Measurements from ENCODE around the gene RUNX2. TPM values are rescaled to one million over a fixed set of nuclear protein-coding genes. Genes with fewer than 3 reads are reported as not detected.

Gene RUNX2
- total and polyA plus RNA-seq, 2 of the 8 experiments (the other 6 are each of a cell fraction or from before 2014, with no cell fraction given): 0.26 to 1.2 TPM

DNA sequence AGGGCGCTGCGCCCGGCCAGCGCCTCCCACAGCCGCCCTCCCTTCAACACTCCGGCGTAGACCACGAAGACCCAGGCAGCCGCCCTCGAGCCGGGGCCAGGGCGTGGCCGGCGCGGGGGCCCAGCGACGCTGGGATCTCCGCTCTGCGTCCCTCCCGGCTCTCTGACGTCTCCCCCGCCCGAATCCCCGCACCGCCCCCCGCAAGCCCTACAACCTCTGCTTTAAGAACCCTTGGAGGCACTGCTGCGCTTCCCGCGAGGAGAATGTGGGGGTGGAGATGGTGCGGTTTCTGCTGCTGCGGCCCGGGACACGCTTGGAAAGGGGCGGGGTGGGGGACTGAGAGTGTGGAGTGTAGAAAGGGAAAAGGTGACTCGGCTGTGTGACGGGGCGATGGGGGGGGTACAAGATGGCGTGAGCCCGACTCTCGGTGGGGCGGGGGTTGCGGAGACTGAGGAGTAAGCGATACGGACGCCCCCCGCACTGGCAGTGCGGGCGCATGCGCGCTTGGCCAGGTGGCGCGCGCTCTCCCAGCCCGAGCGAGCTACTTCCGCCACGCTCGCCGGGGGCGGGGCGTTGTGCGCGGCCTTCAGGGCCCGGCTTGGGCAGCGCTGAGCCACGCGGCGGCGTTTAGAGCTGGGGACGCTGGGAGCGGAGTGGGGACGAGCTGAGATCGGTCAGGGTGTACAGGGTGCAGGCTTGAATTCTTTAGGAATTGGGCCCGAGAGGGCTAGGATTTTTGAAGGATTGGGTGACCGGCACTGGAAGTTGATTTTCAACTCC is 49.6 kb downstream of the RUNX2 start, which contains the start of gene SUPT3H (continued):
- TF ChIP-seq SIN3A (conservative IDR thresholded peaks at IDR 0.05 in 1 of 2, IDR thresholded peaks at IDR 0.05 in 1 of 2; ENCODE audit: low read depth in 1 of 2, low read length in 2 of 2) (0 out of 4 replicates have a peak, but pooled peaks of 1 of the 2 experiments have one; percentile 24), HDAC6 (IDR thresholded peaks at IDR 0.05; ENCODE audit: low read depth, low read length) (no peak), RAD21 (IDR thresholded peaks at IDR 0.05 in 1 of 2, conservative IDR thresholded peaks at IDR 0.05 in 1 of 2; ENCODE audit: low read depth in 2 of 2, low read length in 2 of 2) (peak; percentile 3 to 9; a peak in 1 of 4 replicates), GABPA (IDR thresholded peaks at IDR 0.05; ENCODE audit: borderline replicate concordance, insufficient read depth, low read length) (no peak), SUZ12 (IDR thresholded peaks at IDR 0.05; ENCODE audit: low read length) (no peak), TAF7 (optimal IDR thresholded peaks at IDR 0.05; ENCODE audit: borderline replicate concordance, low read depth, low read length) (peak; percentile 49), POLR2AphosphoS5 (IDR thresholded peaks at IDR 0.05; ENCODE audit: low read depth, low read length) (peak; percentile 86), SIX5 (IDR thresholded peaks at IDR 0.05; ENCODE audit: low read depth, low read length) (no peak), ASH2L (IDR thresholded peaks at IDR 0.05; ENCODE audit: low read length) (peak; percentile 70), SP2 (IDR thresholded peaks at IDR 0.05; ENCODE audit: low read length) (no peak), TBP (IDR thresholded peaks at IDR 0.05; ENCODE audit: low read depth, low read length) (peak; percentile 77), KDM4A (IDR thresholded peaks at IDR 0.05; ENCODE audit: low read depth, low read length, severe bottlenecking) (peak; percentile 59), YY1 (IDR thresholded peaks at IDR 0.05; ENCODE audit: low read depth, low read length) (peak; percentile 88), CTBP2 (IDR thresholded peaks at IDR 0.05; ENCODE audit: borderline replicate concordance, insufficient read depth, insufficient read length, low read length) (no peak), POU5F1 (IDR thresholded peaks at IDR 0.05; ENCODE audit: low read depth, low read length) (no peak), SP4 (IDR thresholded peaks at IDR 0.05; ENCODE audit: low read length) (0 out of 2 replicates have a peak, but pooled peaks have one; percentile 29), SP1 (IDR thresholded peaks at IDR 0.05; ENCODE audit: low read depth, low read length) (no peak)
- TF ChIP-seq, protein P1, sequence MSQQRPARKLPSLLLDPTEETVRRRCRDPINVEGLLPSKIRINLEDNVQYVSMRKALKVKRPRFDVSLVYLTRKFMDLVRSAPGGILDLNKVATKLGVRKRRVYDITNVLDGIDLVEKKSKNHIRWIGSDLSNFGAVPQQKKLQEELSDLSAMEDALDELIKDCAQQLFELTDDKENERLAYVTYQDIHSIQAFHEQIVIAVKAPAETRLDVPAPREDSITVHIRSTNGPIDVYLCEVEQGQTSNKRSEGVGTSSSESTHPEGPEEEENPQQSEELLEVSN (IDR thresholded peaks at IDR 0.05): peak; percentile 41

Data from H1 (cell line).